K562 (cell line): ENCODE data around the gene DTL. TPM values are rescaled to one million over a fixed set of nuclear protein-coding genes. Genes with fewer than 3 reads are reported as not detected.

Experiments
- EP300 ChIP-seq: IDR thresholded peaks from 2 replicates; pipeline ENCODE4 v1.6.1; 2012; ENCODE audit warnings: low read length, improper control_type of control experiment
- MAFG ChIP-seq: fragments of 450-650 bp; conservative IDR thresholded peaks from 2 replicates; pipeline ENCODE4 v1.6.1; 2016; ENCODE audit warnings: missing genetic modification characterization, missing compliant biosample characterization
- MITF ChIP-seq: IDR thresholded peaks from 2 replicates; pipeline ENCODE4 v1.6.1; 2014; ENCODE audit warnings: antibody characterized with exemption
- PHTF2 ChIP-seq: fragments of 250-450 bp; sonication (Bioruptor Pico); IDR thresholded peaks from 2 replicates; pipeline ENCODE4 v1.5.0; 2021; ENCODE audit warnings: mild to moderate bottlenecking
- SNRNP70 ChIP-seq: fragments of 200-400 bp; formaldehyde crosslinking; optimal IDR thresholded peaks from 2 replicates; pipeline ENCODE3; 2017; ENCODE audit warnings: low read depth, low read length
- TBL1XR1 ChIP-seq, 2 experiments: IDR thresholded peaks; 2 replicates each; pipeline ENCODE4 v1.6.1; 2012; ENCODE audit warnings: improper control_type of control experiment in 2 of 2, low read length in 2 of 2, mild to moderate bottlenecking in 1 of 2
- TSC22D4 ChIP-seq: fragments of 450-650 bp; IDR thresholded peaks from 2 replicates; pipeline ENCODE4 v1.6.1; 2016; ENCODE audit warnings: missing genetic modification characterization, missing biosample characterization, control low read depth
- U2AF1 ChIP-seq: fragments of 200-400 bp; formaldehyde crosslinking; optimal IDR thresholded peaks from 2 replicates; pipeline ENCODE3; 2017; ENCODE audit warnings: mild to moderate bottlenecking, low read depth, low read length, moderate library complexity
- ZNF280B ChIP-seq: fragments of 250-450 bp; sonication (Bioruptor Pico); IDR thresholded peaks from 2 replicates; pipeline ENCODE4 v1.5.1; 2021; ENCODE audit warnings: mild to moderate bottlenecking
- polyA plus RNA-seq, 8 experiments: library from polyadenylated mRNA; depleted of rRNA in 4 of 8; stranded (reverse) in 5 of 8; unstranded in 3 of 8; fragments of >200 nt; fragmentation: Nextera tagmentation in 2 of 8; fragmentation: Illumina TruSeq in 1 of 8; extraction: Ambion mirVana in 2 of 8; extraction: Trizol in 1 of 8; gene quantifications; 2 replicates each; pipeline versions ENCODE4 v1.2.1 to v1.2.3, GENCODE V29; 2011 to 2014; ENCODE audit warnings: inconsistent platforms in 1 of 8, missing spikeins in 1 of 8
- total RNA-seq, 7 experiments: library from RNA; depleted of rRNA in 6 of 7; stranded (reverse); fragments of >200 nt in 6 of 7; fragmentation: Illumina TruSeq in 2 of 7; extraction: Trizol in 2 of 7; gene quantifications; 2 replicates each; pipeline versions ENCODE4 v1.2.1 to v1.2.3, GENCODE V29; 2011 to 2021; ENCODE audit warnings: low replicate concordance in 1 of 7
- TF ChIP-seq, protein P1 (sequence below): sonication (generic); formaldehyde crosslinking; IDR thresholded peaks from 2 replicates; pipeline ENCODE4 v1.8.1; 2023; ENCODE audit warnings: missing genetic modification reagents, mild to moderate bottlenecking, borderline replicate concordance
- TF ChIP-seq, protein P2 (sequence below): fragments of 450-650 bp; IDR thresholded peaks from 2 replicates; pipeline ENCODE4 v1.6.1; 2016; ENCODE audit warnings: antibody characterized with exemption
- TF ChIP-seq, protein P3 (sequence below): fragments of 250-450 bp; sonication (Bioruptor Pico); IDR thresholded peaks from 2 replicates; pipeline ENCODE4 v1.4.0; 2020; ENCODE audit warnings: mild to moderate bottlenecking, moderate library complexity

The DTL gene
- total and polyA plus RNA-seq, 9 of the 15 experiments (the other 6 are each of a cell fraction or from before 2014, with no cell fraction given) = 38.3 to 81.0 (median 63.2) TPM

DNA sequence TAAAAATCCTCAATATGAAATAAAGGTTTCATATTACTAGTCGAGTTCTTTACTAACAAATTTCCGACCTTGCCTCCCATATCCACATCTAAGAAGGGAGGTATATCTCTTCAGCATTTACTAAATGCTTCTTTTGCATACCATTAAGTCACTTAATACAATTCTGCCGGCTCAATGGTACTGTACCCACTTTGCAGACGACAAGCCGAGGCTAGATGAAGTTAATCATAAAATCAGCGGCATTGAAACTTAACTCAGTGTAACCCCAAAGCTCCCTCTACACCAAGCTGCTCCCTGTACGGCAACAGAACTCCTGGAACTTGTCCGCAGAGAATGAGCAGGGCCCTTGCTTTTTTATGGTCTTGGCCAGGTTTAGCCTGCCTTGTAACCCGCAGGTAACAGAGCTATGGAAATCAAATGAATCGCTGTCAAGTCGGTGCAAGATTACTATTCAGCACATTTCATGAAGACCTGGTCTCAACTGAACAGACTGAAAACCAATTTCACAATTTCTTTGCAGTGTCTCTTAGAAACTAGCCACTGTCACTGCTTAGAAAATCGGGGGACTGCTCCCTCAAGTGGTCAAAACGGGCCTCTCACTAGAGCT is 929 bp upstream of the DTL start (continued):
- TF ChIP-seq, protein P1, sequence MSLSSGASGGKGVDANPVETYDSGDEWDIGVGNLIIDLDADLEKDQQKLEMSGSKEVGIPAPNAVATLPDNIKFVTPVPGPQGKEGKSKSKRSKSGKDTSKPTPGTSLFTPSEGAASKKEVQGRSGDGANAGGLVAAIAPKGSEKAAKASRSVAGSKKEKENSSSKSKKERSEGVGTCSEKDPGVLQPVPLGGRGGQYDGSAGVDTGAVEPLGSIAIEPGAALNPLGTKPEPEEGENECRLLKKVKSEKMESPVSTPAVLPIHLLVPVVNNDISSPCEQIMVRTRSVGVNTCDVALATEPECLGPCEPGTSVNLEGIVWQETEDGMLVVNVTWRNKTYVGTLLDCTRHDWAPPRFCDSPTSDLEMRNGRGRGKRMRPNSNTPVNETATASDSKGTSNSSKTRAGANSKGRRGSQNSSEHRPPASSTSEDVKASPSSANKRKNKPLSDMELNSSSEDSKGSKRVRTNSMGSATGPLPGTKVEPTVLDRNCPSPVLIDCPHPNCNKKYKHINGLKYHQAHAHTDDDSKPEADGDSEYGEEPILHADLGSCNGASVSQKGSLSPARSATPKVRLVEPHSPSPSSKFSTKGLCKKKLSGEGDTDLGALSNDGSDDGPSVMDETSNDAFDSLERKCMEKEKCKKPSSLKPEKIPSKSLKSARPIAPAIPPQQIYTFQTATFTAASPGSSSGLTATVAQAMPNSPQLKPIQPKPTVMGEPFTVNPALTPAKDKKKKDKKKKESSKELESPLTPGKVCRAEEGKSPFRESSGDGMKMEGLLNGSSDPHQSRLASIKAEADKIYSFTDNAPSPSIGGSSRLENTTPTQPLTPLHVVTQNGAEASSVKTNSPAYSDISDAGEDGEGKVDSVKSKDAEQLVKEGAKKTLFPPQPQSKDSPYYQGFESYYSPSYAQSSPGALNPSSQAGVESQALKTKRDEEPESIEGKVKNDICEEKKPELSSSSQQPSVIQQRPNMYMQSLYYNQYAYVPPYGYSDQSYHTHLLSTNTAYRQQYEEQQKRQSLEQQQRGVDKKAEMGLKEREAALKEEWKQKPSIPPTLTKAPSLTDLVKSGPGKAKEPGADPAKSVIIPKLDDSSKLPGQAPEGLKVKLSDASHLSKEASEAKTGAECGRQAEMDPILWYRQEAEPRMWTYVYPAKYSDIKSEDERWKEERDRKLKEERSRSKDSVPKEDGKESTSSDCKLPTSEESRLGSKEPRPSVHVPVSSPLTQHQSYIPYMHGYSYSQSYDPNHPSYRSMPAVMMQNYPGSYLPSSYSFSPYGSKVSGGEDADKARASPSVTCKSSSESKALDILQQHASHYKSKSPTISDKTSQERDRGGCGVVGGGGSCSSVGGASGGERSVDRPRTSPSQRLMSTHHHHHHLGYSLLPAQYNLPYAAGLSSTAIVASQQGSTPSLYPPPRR (CRISPR knock-in tag) = 0 out of 2 replicates have a peak, but pooled peaks have one; percentile 15
- TF ChIP-seq PHTF2 = no peak
- peak; percentile 62 for TF ChIP-seq MAFG
- TF ChIP-seq TBL1XR1 (IDR thresholded peaks at IDR 0.05; ENCODE audit: low read length in 2 of 2) = peak; percentile 31 to 36; a peak in 1 of 4 replicates
- TF ChIP-seq ZNF280B (CRISPR knock-in tag) = no peak
- 0 out of 2 replicates have a peak, but pooled peaks have one; percentile 5 for TF ChIP-seq EP300
- TF ChIP-seq MITF = no peak
- TF ChIP-seq, protein P2, sequence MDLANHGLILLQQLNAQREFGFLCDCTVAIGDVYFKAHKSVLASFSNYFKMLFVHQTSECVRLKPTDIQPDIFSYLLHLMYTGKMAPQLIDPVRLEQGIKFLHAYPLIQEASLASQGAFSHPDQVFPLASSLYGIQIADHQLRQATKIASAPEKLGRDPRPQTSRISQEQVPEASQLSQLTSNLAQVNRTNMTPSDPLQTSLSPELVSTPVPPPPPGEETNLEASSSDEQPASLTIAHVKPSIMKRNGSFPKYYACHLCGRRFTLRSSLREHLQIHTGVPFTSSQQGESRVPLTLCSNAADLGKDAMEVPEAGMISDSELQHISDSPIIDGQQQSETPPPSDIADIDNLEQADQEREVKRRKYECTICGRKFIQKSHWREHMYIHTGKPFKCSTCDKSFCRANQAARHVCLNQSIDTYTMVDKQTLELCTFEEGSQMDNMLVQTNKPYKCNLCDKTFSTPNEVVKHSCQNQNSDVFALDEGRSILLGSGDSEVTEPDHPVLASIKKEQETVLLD = no peak
- TF ChIP-seq U2AF1 = no peak
- peak; percentile 46 for TF ChIP-seq SNRNP70
- TF ChIP-seq TSC22D4 (tag) = no peak
- TF ChIP-seq, protein P3, sequence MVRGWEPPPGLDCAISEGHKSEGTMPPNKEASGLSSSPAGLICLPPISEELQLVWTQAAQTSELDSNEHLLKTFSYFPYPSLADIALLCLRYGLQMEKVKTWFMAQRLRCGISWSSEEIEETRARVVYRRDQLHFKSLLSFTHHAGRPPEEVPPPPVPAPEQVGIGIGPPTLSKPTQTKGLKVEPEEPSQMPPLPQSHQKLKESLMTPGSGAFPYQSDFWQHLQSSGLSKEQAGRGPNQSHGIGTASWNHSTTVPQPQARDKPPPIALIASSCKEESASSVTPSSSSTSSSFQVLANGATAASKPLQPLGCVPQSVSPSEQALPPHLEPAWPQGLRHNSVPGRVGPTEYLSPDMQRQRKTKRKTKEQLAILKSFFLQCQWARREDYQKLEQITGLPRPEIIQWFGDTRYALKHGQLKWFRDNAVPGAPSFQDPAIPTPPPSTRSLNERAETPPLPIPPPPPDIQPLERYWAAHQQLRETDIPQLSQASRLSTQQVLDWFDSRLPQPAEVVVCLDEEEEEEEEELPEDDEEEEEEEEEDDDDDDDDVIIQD (CRISPR knock-in tag) = no peak
